SK-N-MC (cell line): ENCODE results near the gene LRRC4C.

Source experiments
- EZH2 ChIP-seq: fragments of 200-600 bp; sonication (generic); IDR thresholded peaks from one replicate; pipeline ENCODE4 v1.6.1; 2017; ENCODE audit warnings: antibody characterized with exemption
- FOXP2 ChIP-seq: optimal IDR thresholded peaks from 2 replicates; pipeline ENCODE3; 2011; ENCODE audit warnings: mild to moderate bottlenecking, moderate library complexity; ENCODE audit not compliant: insufficient read depth; ENCODE audit errors: extremely low read length, control extremely low read depth
- POLR2AphosphoS5 ChIP-seq: IDR thresholded peaks from 2 replicates; pipeline ENCODE4 v1.6.1; 2012; ENCODE audit warnings: mild to moderate bottlenecking, low read depth, low read length, borderline replicate concordance

DNA sequence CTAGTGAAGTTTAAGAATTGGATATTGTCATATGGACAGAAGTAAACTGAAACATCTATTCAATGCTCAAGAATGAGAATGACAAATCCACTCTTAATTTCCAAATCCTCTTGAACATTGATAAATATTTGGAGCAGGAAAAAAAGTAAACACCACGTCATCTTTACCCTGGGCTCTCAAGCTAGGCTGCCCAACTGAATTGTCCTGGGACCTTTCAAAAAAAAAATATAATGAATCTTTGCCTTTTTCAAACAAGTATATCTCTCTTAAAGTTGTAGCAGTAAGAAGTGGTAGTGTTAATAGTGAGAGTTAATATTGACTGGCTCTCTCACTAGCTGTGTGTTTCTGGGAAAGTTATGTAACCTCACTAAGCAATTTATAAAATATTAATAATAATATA lies 374.3 kb downstream of the LRRC4C start:
- TF ChIP-seq POLR2AphosphoS5, result no peak
- TF ChIP-seq FOXP2, result no peak
- TF ChIP-seq EZH2, result no peak
